Activated CD4-positive, alpha-beta T cell treated with anti-CD3 and anti-CD28 coated beads, Interleukin-2, amount 50 U/mL, for 24 hours (primary cell): ENCODE measurements around the gene C18orf54.
"Not testable (repeated sequence)": the region's sequence is repeated elsewhere in the genome, so short reads cannot be mapped to it uniquely, and the experiment has no call there.

Experiments
- DNase-seq, 2 donors: peaks; one replicate each; pipeline ENCODE4 v3.0.0-alpha.2; 2020; ENCODE audit warnings: low read depth in 1 of 2, low spot score in 1 of 2

C18orf54 gene

DNA sequence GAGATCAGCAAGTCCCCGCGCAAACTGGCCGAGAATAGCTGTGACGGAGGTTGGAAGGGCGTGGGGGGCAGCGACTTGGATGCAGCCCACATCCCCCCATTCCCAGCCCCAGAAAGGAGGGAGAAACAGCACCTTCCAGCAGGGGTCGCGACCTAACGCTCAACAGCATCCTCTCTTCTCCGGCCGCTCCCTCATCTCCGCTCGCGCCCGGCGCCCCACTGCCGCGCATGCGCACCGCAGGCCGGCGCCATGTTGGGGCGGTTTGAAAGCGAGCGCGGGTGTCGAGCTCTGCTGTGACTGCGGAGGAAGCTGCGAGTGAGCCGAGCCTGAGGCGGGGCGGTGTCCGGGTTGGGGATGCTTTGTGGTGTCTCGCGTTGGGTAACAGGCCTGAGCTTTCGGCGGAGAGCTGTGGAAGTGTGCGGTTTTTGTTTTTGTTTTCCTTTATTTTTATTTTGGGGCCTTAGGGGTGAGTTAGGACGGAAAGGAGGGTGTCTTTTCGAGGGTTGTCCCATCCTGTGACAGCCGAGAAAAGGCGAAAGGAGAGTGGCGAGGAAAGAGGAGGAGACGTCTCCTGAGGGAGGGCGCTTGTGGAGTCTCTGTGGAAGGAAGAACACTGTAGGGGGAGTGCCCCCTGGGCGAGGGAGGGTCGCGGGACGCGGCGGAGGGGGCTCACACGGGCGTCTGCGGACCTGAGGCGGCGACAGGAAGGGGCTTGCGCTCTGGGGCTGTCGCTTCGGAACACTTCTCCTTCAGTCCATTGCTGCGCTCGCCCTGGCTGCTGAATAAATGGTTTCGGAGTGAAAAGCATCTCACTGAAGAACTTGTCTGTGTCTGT is at the start of gene C18orf54, which contains the start of gene STARD6:
C18orf54 (plus strand) TSS at position 247 of the 835 bp plus-strand sequence. CDS start 2,667 bp downstream, outside the sequence.
STARD6 (minus strand) TSS at position 199 of the 835 bp plus-strand sequence. CDS start 3,285 bp downstream, outside the sequence.
- DNase-seq, result peak; percentile 70 to 84

DNA sequence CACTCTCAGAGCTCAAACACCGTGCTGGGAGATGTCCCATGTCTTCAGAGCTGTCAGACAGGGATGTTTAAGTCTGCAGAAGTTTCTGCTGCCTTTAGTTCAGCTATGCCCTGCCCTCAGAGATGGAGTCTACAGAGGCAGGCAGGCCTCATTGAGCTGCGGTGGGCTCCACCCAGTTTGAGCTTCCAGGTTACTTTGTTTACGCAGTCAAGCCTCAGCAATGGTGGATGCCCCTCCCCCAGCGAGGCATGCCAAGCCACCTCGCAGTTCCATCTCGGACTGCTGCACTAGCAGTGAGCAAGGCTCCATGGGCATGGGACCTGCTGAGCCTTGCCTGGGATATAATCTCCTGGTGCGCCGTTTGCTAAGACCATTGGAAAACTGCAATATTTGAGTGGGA is 48.1 kb upstream of the C18orf54 start:
- DNase-seq, result not testable (repeated sequence)

- no peak for DNase-seq
These were observed 41.5 kb upstream of the C18orf54 start for GRCh38 chr18:54316071-54316820.

DNA sequence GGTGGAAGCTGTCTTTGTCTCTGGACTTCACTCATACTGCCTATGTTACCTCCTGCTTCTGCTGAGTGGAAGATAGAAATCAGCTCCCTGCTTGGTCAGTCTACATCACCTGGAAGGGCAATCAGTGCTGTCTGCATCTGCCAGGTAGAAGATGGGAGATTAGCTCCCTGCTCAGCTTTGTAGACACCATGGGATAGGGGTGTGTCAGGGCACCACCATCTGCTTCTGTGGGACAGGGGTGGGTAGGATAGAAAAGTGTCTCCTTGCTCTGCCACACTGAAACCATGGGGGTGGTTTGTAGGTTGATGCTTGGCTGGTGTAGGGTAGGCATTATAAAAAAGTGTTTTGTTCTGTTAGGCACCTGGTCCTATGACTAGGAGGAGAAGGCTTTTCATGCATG is 34.1 kb upstream of the C18orf54 start:
- no peak for DNase-seq

GRCh38 chr18:54323970-54324369 is 33.7 kb upstream of the C18orf54 start:
- DNase-seq, result no peak

- no peak for DNase-seq
These were observed 29.9 kb upstream of the C18orf54 start for GRCh38 chr18:54327818-54328217.

DNA sequence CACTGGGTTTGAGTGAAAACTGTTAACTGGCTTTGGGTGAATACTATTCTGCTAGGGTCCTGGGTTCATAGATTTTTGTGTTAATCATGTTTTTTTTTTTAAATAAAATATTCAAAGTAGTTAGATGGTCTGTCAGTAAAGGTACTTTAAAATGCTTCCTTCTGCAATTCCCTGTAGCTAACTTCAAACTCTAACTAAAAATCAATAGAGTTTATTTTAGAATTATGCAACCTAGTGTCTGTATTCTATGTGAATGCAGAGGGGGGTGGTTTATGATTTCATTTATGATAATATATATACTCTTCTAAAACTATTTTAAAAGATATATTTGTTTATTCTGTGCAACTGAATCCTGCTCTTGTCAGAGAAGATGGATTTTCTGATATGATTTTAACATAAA is 27.9 kb upstream of the C18orf54 start:
- no peak for DNase-seq

- DNase-seq, result no peak
These were observed 26.7 kb upstream of the C18orf54 start for GRCh38 chr18:54330768-54331548.

- DNase-seq, result no peak
These were observed 22.0 kb upstream of the C18orf54 start for GRCh38 chr18:54335638-54336173.

GRCh38 chr18:54338230-54338629 is 19.5 kb upstream of the C18orf54 start:
- DNase-seq, result no peak

DNA sequence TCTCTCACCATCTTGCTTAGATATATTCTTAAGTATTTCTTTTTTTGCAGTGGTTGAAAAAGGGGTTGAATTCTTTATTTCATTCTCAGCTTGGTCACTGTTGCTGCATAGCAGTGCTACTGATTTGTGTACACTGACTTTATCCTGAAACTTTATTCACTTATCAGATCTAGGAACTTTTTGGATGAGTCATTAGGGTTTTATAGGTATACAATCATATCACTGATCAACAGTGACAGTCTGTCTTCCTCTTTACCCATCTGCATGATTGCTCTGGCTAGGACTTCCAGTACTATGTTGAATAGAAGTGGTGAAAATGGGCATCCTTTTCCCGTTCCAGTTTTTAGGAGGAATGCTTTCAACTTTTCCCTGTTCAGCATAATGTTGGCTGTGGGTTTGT is 6.5 kb upstream of the C18orf54 start:
- no peak for DNase-seq

DNA sequence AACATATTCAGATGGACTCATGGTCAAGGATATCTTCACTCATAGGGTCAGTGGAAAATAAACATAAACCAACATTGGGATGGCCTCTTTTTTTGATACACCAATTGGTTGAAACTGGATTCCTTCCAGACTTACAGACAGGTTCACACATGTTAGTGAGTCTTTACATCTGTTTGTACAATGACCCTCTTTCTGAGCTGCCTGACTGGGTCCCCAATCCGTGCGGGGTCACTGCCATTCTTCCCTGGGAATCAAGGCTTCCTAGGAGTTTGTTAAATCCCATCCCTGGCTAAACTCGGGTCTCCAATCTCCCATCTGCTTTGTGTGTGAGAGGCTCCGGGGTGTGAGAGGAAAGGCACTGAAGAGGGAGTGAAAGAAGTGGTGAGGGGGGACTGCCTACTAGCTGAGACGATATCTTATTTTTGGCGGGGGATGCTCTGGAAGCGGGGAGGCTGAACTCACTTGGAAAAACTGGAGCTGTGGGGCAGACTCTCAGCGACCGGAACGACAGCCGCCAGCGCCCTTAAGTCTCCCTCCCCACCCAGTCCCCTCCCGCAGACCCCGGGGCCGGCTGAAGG is 535 bp upstream of the C18orf54 start:
- no peak for DNase-seq

GRCh38 chr18:54358495-54359040 is 862 bp downstream of the C18orf54 start:
- no peak for DNase-seq

- DNase-seq, result no peak
These were observed 1.5 kb downstream of the C18orf54 start for GRCh38 chr18:54359233-54359632.

GRCh38 chr18:54360406-54360805 is 2.7 kb downstream of the C18orf54 start:
- DNase-seq, result no peak

- no peak for DNase-seq
These were observed 20.4 kb downstream of the C18orf54 start for GRCh38 chr18:54378057-54378456.

DNA sequence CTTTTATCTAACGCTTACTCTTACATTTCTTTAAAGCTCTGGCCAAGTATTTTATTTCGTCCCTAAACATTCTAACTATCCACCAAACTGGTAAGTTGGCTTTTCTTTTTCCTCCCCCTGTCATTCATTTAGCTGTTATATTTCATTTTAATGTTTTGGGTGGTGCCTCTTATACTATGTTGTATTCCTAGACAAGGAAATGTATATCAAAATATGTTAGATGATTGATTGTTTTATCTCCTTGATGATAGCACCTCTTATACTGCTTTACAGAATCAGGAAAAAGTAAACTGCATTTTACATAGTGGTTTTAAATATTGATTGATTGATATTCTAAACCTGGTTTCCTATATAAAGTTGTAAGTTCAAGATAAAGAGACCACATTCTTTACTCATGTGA is 23.9 kb downstream of the C18orf54 start:
- DNase-seq, result no peak

DNA sequence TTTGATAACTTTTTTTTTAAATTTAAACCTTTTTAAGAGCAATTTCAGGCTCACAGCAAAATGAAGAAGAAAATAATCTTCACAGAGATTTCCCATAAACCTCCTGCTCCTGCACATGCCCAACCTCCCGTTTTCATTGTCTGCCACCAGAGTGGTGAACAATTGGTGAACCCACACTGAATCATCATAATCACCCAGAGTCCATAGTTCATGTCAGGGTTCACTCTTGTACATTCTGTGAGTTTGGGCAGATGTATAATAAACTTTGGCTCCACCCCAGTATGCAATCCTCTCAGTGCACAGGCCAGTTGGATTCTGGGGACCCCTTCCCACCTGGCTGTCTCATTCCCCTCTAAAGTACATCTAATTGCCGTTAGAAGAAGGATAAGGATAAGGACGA is 24.4 kb downstream of the C18orf54 start:
- no peak for DNase-seq

- DNase-seq, result no peak
These were observed 25.1 kb downstream of the C18orf54 start for GRCh38 chr18:54382733-54383252.

GRCh38 chr18:54386043-54386442 is 28.3 kb downstream of the C18orf54 start:
- no peak for DNase-seq
